SU-DHL-6 (cell line): ENCODE results near the gene ISLR2.

ENCODE experiments used
- H2AFZ ChIP-seq: fragments of 200-600 bp; sonication (generic); 2 replicates; pipeline ENCODE4 v1.6.1; 2014; ENCODE audit warnings: low read depth, mild to moderate bottlenecking, moderate library complexity, mixed read lengths, antibody characterized with exemption, low read length; ENCODE audit not compliant: severe bottlenecking
- H3F3A ChIP-seq: fragments of 200-600 bp; shearing (Covaris generic); 2 replicates; pipeline ENCODE4 v1.6.0; 2016; ENCODE audit warnings: antibody characterized with exemption, mild to moderate bottlenecking; ENCODE audit not compliant: insufficient read depth
- H3K27ac ChIP-seq: fragments of 200-600 bp; sonication (generic); 2 replicates; pipeline ENCODE4 v1.5.1; 2016; ENCODE audit warnings: low read depth, mild to moderate bottlenecking, low read length, moderate library complexity, mixed read lengths
- H3K27me3 ChIP-seq: fragments of 200-600 bp; sonication (generic), shearing (Covaris generic); 2 replicates; pipeline ENCODE4 v1.6.0; 2014; ENCODE audit warnings: mild to moderate bottlenecking, low read length
- H3K36me3 ChIP-seq: fragments of 200-600 bp; sonication (generic); 2 replicates; pipeline ENCODE4 v1.6.1; 2014; ENCODE audit warnings: mild to moderate bottlenecking, low read length, mixed read lengths
- H3K4me2 ChIP-seq: fragments of 300-600, 200-600 bp; shearing (Covaris generic), sonication (generic); 2 replicates; pipeline ENCODE4 v1.6.0; 2014; ENCODE audit warnings: low read length, low read depth, mild to moderate bottlenecking; ENCODE audit not compliant: poor library complexity, severe bottlenecking
- H3K4me3 ChIP-seq: fragments of 200-600 bp; sonication (generic); 2 replicates; pipeline ENCODE4 v1.5.1; 2014; ENCODE audit warnings: antibody characterized with exemption, low read length, mild to moderate bottlenecking, mixed read lengths; ENCODE audit not compliant: insufficient read depth, poor library complexity, severe bottlenecking
- H3K79me2 ChIP-seq: fragments of 200-600 bp; sonication (generic); 2 replicates; pipeline ENCODE4 v1.6.1; 2014; ENCODE audit warnings: mild to moderate bottlenecking, low read length, moderate library complexity; ENCODE audit not compliant: insufficient read depth
- H3K9ac ChIP-seq: fragments of 200-600 bp; sonication (generic); 2 replicates; pipeline ENCODE4 v1.7.0; 2014; ENCODE audit warnings: mild to moderate bottlenecking, low read length
- H3K9me2 ChIP-seq: fragments of 200-600 bp; sonication (generic); replicated peaks from 2 replicates; pipeline ENCODE4 v1.6.1; 2014; ENCODE audit warnings: low read length; ENCODE audit not compliant: insufficient read depth
- H3K9me3 ChIP-seq: fragments of 200-600 bp; sonication (generic); 2 replicates; pipeline ENCODE4 v1.6.1; 2014; ENCODE audit warnings: low read length, mixed read lengths; ENCODE audit not compliant: insufficient read depth
- H4K20me1 ChIP-seq: fragments of 200-600 bp; sonication (generic); 2 replicates; pipeline ENCODE4 v1.6.1; 2014; ENCODE audit warnings: low read depth, mild to moderate bottlenecking, antibody characterized with exemption, low read length, moderate library complexity, mixed read lengths
- CTCF ChIP-seq: fragments of 200-600 bp; sonication (generic); IDR thresholded peaks from one replicate; pipeline ENCODE4 v1.5.1; 2017; ENCODE audit warnings: antibody characterized with exemption, mild to moderate bottlenecking, low read length, moderate library complexity; ENCODE audit not compliant: insufficient read depth, poor library complexity, severe bottlenecking
- EZH2phosphoT487 ChIP-seq: fragments of 200-600 bp; sonication (generic), shearing (Covaris generic); conservative IDR thresholded peaks from 2 replicates; pipeline ENCODE4 v1.6.1; 2018; ENCODE audit warnings: mild to moderate bottlenecking, antibody characterized with exemption, low read length, moderate library complexity, mixed read lengths

The ISLR2 gene

GRCh38 chr15:74129586-74130154, 716 bp upstream of the ISLR2 start:
- TF ChIP-seq CTCF = no peak
- no peak for TF ChIP-seq EZH2phosphoT487
- no peak overlapping the region for H2AFZ ChIP-seq
- H3K27me3 ChIP-seq = no peaks in the 10 kb centered on the region

GRCh38 chr15:74130849-74131627, 652 bp downstream of the ISLR2 start:
- Histone ChIP-seq H3K79me2 (no peaks in the 10 kb centered on the region), H3K4me2 (no peak overlapping the region), H3K9me2 (no peaks in the 10 kb centered on the region), H2AFZ (no peak overlapping the region), H3K36me3 (no peaks in the 10 kb centered on the region), H3K27me3 (no peaks in the 10 kb centered on the region), H3K9me3 (no peaks in the 10 kb centered on the region), H3F3A (no peaks in the 10 kb centered on the region), H4K20me1 (no peaks in the 10 kb centered on the region), H3K4me3 (no peak overlapping the region), H3K9ac (no peak overlapping the region), H3K27ac (no peak overlapping the region)
- TF ChIP-seq CTCF (no peak), EZH2phosphoT487 (no peak)

More at GRCh38 chr15:74129586-74130154, 716 bp upstream of the ISLR2 start:
- Histone ChIP-seq H3K36me3 (no peaks in the 10 kb centered on the region), H3K27ac (no peak overlapping the region), H3K4me3 (no peak overlapping the region), H3K9me3 (no peaks in the 10 kb centered on the region), H3F3A (no peaks in the 10 kb centered on the region), H4K20me1 (no peaks in the 10 kb centered on the region), H3K4me2 (no peak overlapping the region), H3K9ac (no peak overlapping the region), H3K79me2 (no peaks in the 10 kb centered on the region), H3K9me2 (no peaks in the 10 kb centered on the region)

GRCh38 chr15:74131628-74132413, 1.4 kb downstream of the ISLR2 start:
- Histone ChIP-seq H3K4me2 (no peak overlapping the region), H3K4me3 (no peak overlapping the region), H3K9ac (no peak overlapping the region), H3K79me2 (no peaks in the 10 kb centered on the region), H3K9me2 (no peaks in the 10 kb centered on the region), H3F3A (no peaks in the 10 kb centered on the region), H3K27ac (no peak overlapping the region), H2AFZ (no peak overlapping the region), H3K9me3 (no peaks in the 10 kb centered on the region), H4K20me1 (no peaks in the 10 kb centered on the region), H3K36me3 (no peaks in the 10 kb centered on the region), H3K27me3 (no peaks in the 10 kb centered on the region)
- TF ChIP-seq CTCF = no peak
- no peak for TF ChIP-seq EZH2phosphoT487
